Heart left ventricle (tissue), 16 donors: ENCODE results near the gene NAE1. TPM values are rescaled to one million over a fixed set of nuclear protein-coding genes. Genes with fewer than 3 reads are reported as not detected.

Source experiments
- ATAC-seq, 4 donors: fragments of 200-7000 bp; cut with Tn5 transposase; one replicate each; pipeline ENCODE4 v1.9.1; 2020 to 2022; ENCODE audit warnings: moderate library complexity in 4 of 4, mild to moderate bottlenecking in 3 of 4, moderate number of reproducible peaks in 1 of 4
- DNase-seq, 5 donors: peaks; one replicate each; pipeline ENCODE4 v3.0.0-alpha.2; 2020
- H3K27ac ChIP-seq, 12 donors: fragments of 200-600 bp; sonication (generic) in 4 of 12; one replicate each; pipeline versions ENCODE4 v1.5.0 to v1.8.0; 2016 to 2022; ENCODE audit warnings: mild to moderate bottlenecking in 2 of 12
- H3K27me3 ChIP-seq, 9 donors: fragments of 200-600 bp; sonication (generic) in 2 of 9; one replicate each; pipeline versions ENCODE4 v1.5.1 to v1.8.0; 2016 to 2022; ENCODE audit warnings: mild to moderate bottlenecking in 3 of 9
- H3K36me3 ChIP-seq, 9 donors: fragments of 200-600 bp; sonication (generic) in 2 of 9; one replicate each; pipeline versions ENCODE4 v1.5.0 to v1.8.0; 2018 to 2022; ENCODE audit warnings: mild to moderate bottlenecking in 2 of 9
- H3K4me1 ChIP-seq, 12 donors: fragments of 200-600 bp; sonication (generic) in 4 of 12; one replicate each; pipeline versions ENCODE4 v1.5.0 to v1.8.0; 2016 to 2022; ENCODE audit warnings: mild to moderate bottlenecking in 3 of 12
- H3K4me3 ChIP-seq, 12 donors: fragments of 200-600 bp; sonication (generic) in 4 of 12; one replicate each; pipeline versions ENCODE4 v1.5.0 to v1.8.0; 2017 to 2022; ENCODE audit warnings: mild to moderate bottlenecking in 9 of 12, moderate library complexity in 4 of 12
- H3K9me3 ChIP-seq, 12 donors: fragments of 200-600 bp; sonication (generic) in 4 of 12; one replicate each; pipeline versions ENCODE4 v1.5.0 to v1.8.0; 2016 to 2022; ENCODE audit warnings: mild to moderate bottlenecking in 1 of 12
- POLR2A ChIP-seq, 2 donors: fragments of 450-650 bp; IDR thresholded peaks; one replicate each; pipeline ENCODE4 v1.6.1; 2017; ENCODE audit warnings: antibody characterized with exemption in 2 of 2, mild to moderate bottlenecking in 2 of 2, moderate library complexity in 2 of 2
- WGBS, 4 donors: extraction: QIAGEN DNeasy Blood & Tissue Kit in 2 of 4; methylation state at CpG; one replicate each; pipeline versions ENCODE4 v1.1.5 to v1.1.7; 2013 to 2018; 5-methylcytosine and 5-hydroxymethylcytosine counted together
- intact Hi-C, 10 donors: fragments of 100-400 bp; cut with DNase I; formaldehyde crosslinking; loops; one replicate each; pipeline versions ENCODE4 v1.11.1 to v1.14.2; 2022
- polyA plus RNA-seq, 2 donors: library from polyadenylated mRNA; stranded (reverse); fragments of 200-250 nt; gene quantifications; one replicate each; pipeline ENCODE4 v1.2.3, GENCODE V29; 2013
- total RNA-seq, 9 donors: library from RNA; depleted of rRNA in 2 of 9; stranded (reverse); fragments of >200 nt in 2 of 9; fragmentation: NEBNext Ultra II Directional in 3 of 9; extraction: Animal tissue kit (Norgen Biotek cat#: 25700) in 3 of 9; gene quantifications; one replicate each; pipeline versions ENCODE4 v1.1.0 to v1.2.4, GENCODE V29; 2016 to 2023
- TF ChIP-seq, protein P1 (sequence below), 12 donors: fragments of 200-600 bp; sonication (generic) in 4 of 12; IDR thresholded peaks; one replicate each; pipeline versions ENCODE4 v1.5.0 to v1.8.0; 2018 to 2022; ENCODE audit warnings: antibody characterized with exemption in 12 of 12, mild to moderate bottlenecking in 5 of 12
- donor health status: ischemic (EF 13 %, LVEDD 7.1; RV severe dilation, severe dysfunction).
- donor health status: healthy with polysubstance abuse.
- donor health status: DM: no; HTN: yes; CAD: no.
- donor health status: DM: no; HTN: no; CAD: no.
- donor health status: ischemic (EF 25% LVEDD 6.9; RV normal size, moderate dysfunction).
- donor health status: ischemic (EF 25% LVEDD 5.7; RV mildly dilated, moderate dysfunction).
- donor health status: healthy.
- donor health status: DM: yes; HTN: yes; CAD: no.
- donor health status: ischemic (EF 35%, LVEDD 5.7; RV mildly dilated, moderate dysfunction).
- donor health status: nonischemic (EF 11% LVEDD 7.7; RV severe dilation, severe dysfunction).
- donor health status: DM: yes; HTN: yes; CAD: no.
- donor health status: PGD.
- donor health status: ischemic (EF 29% LVEDD 5.4; RV normal size, mild dysfunction).
- donor health status: nonischemic (EF 23%, LVEDD 6.1; RV moderate dilation, normal function).

Gene NAE1
- total and polyA plus RNA-seq, 11 donors: 17.7 to 39.3 (median 29.6) TPM

DNA sequence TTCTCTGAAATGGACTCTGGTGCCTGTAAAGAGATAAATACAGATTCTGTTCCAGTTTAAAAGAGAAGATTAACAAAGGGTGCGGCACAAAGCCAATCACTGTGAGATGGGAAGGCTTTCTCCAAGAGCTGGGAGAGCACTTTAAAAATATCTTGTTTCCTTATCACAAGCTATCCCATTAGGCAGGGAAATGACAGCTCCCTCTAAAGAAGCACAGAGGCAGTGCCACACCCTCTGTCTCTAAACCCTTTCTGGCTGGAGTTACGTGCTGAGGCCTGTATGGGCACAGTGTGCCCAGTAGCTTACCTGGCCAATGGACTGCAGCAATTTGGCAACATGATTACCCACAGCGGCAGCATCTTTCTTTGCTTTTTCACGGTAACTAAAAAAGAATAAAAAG lies 20.4 kb downstream of the NAE1 start:
- ATAC-seq: peak in 2 of 4 donors; percentile 28 to 65
- no peaks in the 10 kb centered on the region for H3K27me3 ChIP-seq
- intact Hi-C loops: loop anchor here in 3 of 10 donors (5.0 to 10.0 kb wide), 3 partner anchors 86 to 96 kb away; no protein-coding TSS in a partner anchor
- no peaks in the 10 kb centered on the region for H3K9me3 ChIP-seq
- no peaks in the 10 kb centered on the region for H3K4me1 ChIP-seq
- H3K36me3 ChIP-seq: peaks cover 0 to 100% (median 95%) of the 10 kb centered on the region in 9 donors
- 79 to 89% (median 86%) methylated on average over 4 of the region's 4 CpGs for WGBS, 4 donors
- no peak overlapping the region for H3K4me3 ChIP-seq
- H3K27ac ChIP-seq: no peak overlapping the region
- TF ChIP-seq POLR2A (IDR thresholded peaks at IDR 0.05): no peak
- TF ChIP-seq, protein P1, sequence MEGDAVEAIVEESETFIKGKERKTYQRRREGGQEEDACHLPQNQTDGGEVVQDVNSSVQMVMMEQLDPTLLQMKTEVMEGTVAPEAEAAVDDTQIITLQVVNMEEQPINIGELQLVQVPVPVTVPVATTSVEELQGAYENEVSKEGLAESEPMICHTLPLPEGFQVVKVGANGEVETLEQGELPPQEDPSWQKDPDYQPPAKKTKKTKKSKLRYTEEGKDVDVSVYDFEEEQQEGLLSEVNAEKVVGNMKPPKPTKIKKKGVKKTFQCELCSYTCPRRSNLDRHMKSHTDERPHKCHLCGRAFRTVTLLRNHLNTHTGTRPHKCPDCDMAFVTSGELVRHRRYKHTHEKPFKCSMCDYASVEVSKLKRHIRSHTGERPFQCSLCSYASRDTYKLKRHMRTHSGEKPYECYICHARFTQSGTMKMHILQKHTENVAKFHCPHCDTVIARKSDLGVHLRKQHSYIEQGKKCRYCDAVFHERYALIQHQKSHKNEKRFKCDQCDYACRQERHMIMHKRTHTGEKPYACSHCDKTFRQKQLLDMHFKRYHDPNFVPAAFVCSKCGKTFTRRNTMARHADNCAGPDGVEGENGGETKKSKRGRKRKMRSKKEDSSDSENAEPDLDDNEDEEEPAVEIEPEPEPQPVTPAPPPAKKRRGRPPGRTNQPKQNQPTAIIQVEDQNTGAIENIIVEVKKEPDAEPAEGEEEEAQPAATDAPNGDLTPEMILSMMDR (IDR thresholded peaks at IDR 0.05): no peak
- no peak for DNase-seq

DNA sequence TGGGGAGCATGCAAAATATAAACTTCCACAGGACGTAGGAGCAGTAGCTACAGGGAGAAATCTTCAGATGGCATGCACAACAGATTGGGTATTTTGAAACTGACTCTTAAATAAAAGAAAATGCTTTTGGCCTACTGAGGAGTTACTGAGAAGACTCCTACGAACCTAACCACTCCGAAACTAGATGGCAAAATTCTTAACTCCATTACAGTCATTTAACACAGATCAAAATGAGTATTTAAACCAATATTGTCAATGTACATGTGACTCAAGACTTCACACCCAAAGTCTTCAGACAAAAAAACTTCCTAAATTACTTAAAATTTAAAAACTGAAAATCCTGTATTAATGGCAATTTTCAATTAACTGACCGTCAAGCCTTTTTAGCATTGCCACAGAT lies 21.0 kb downstream of the NAE1 start:
- no peaks in the 10 kb centered on the region for H3K4me1 ChIP-seq
- no peak for ATAC-seq
- 92 to 96% (median 95%) methylated on average over 4 of the region's 4 CpGs for WGBS, 4 donors
- no peak overlapping the region for H3K4me3 ChIP-seq
- no peaks in the 10 kb centered on the region for H3K9me3 ChIP-seq
- no peaks in the 10 kb centered on the region for H3K27me3 ChIP-seq
- H3K36me3 ChIP-seq: peaks cover 0 to 100% (median 95%) of the 10 kb centered on the region in 9 donors
- H3K27ac ChIP-seq: no peak overlapping the region
- intact Hi-C loops: loop anchor here in 3 of 10 donors (5.0 to 10.0 kb wide), 3 partner anchors 85 to 95 kb away; no protein-coding TSS in a partner anchor
- no peak for DNase-seq
- TF ChIP-seq POLR2A (IDR thresholded peaks at IDR 0.05): no peak
- TF ChIP-seq, protein P1 (IDR thresholded peaks at IDR 0.05): no peak

DNA sequence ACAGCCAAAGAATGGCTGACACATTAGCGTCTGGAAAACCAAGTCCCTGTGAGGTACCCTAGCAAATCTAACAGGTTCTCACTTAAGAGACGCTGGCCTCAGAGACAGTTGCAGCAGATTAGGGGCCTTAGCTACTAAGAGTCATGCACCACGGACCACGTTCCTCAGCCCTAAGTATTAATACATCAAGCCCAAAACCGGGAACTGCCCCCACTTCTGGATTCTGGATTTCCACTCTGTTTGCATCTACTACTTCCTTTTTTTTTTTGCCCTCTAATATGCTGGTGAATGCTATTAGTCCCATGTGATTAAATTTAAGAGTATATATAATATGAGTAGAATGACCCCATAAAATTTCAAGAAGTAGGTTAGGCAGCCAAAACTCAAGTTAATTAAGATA lies 28.6 kb downstream of the NAE1 start:
- Histone ChIP-seq H3K4me1 (no peaks in the 10 kb centered on the region), H3K9me3 (no peaks in the 10 kb centered on the region), H3K36me3 (peaks cover 0 to 62% (median 59%) of the 10 kb centered on the region in 9 donors), H3K27ac (no peak overlapping the region), H3K4me3 (no peak overlapping the region), H3K27me3 (no peaks in the 10 kb centered on the region)
- DNase-seq (no peak), ATAC-seq (no peak)
- intact Hi-C loops: no loop called here
- 90 to 98% (median 95%) methylated on average over 5 of the region's 5 CpGs for WGBS, 4 donors
- no peak for TF ChIP-seq POLR2A (IDR thresholded peaks at IDR 0.05)
- TF ChIP-seq, protein P1 (IDR thresholded peaks at IDR 0.05): no peak

DNA sequence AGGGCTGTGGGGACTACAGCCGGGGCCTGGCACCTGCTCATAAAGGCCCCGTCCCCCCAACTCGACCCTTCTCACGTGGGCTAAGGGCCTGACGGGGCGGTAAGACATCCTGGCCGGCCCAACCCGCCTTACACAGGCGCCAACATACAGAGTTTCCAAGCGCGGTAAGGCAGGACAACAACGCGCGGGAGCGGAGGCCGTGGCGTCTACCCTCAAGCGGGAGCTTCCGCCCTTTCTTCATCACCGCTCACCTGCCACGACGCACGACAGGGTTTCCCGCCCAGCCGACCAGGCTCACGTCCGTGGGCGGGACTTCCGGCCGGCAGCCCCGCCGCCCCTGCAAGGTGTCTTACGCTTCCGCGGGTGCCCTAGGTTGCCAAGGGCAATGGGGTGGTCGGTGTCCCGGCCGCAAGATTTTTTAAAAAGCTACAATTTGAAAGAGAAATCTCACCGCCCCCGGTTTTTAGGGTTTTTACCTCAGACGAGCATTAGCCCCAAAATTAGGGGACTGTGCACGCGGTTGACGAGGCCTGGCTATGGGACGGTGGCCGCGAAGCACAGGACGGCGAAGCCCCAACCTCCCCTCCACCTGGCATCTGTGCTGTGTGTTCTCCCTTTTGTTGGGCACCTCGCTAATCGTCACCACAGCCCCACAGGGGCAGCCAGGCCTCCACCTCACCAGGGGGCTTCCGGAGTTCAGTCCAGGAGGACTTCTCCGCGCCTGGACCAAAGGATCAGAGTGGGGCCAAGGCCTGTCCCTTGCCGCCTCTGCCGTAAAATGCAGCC lies 29.3 kb downstream of the NAE1 start, which contains the start of gene TERB1:
Gene TERB1, minus strand, starts transcription at position 265 of the 786 bp plus-strand sequence. CDS start 4,786 bp downstream, outside the sequence.
- WGBS, 4 donors: 89 to 94% (median 92%) methylated on average over 56 of the region's 56 CpGs
- Histone ChIP-seq H3K27ac (no peak within 1 kb of the TSS), H3K4me3 (no peak within 1 kb of the TSS), H3K27me3 (no peaks in the 10 kb centered on the region), H3K4me1 (no peaks in the 10 kb centered on the region), H3K36me3 (peaks cover 0 to 55% (median 52%) of the 10 kb centered on the region in 9 donors), H3K9me3 (no peaks in the 10 kb centered on the region)
- peak in 1 of 4 donors; percentile 13 for ATAC-seq
- intact Hi-C loops: no loop called here
- no peak for DNase-seq
- TF ChIP-seq, protein P1 (IDR thresholded peaks at IDR 0.05): no peak
- TF ChIP-seq POLR2A (IDR thresholded peaks at IDR 0.05): no peak
